GM18502 (cell line): ENCODE results near the gene SPSB1.

Experiments
- ATAC-seq: cut with Tn5 transposase; IDR thresholded peaks from one replicate; pipeline ENCODE4 v1.9.1; 2021; ENCODE audit warnings: mild to moderate bottlenecking; ENCODE audit not compliant: unreplicated experiment, poor library complexity

SPSB1 gene

DNA sequence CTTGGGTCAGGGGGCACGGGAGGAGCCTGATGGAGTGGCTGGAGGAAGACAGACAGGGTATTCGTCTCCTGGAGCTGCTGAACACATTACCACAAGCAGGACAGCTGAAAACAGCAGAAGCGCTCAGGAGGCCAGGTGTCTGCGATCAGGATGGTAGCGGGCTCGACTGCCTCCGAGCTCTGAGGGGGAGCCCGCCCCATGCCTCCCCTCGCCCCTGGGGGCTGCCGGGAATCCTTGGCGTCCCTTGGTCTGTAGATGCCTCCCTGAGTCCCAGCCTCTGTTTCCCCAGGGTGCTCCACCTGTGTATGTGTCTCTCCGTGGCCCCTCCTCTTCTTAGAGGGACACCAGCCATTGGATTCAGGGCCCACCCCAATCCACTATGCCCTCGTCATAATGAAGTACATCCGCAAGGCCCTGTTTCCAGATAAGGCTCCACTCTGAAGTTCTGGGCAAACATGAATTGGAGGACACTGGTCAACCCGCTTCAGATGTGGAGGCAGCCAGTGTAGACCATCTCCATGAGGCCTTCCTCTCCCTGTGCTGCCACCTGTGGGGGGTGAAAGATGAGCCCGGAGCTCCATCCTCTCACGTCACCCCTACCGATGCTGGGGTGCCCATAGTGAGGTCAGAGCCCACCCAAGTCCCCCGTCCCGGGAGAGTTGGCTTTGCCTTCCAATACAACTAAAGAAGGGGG lies 67.8 kb downstream of the SPSB1 start:
- ATAC-seq: no peak

DNA sequence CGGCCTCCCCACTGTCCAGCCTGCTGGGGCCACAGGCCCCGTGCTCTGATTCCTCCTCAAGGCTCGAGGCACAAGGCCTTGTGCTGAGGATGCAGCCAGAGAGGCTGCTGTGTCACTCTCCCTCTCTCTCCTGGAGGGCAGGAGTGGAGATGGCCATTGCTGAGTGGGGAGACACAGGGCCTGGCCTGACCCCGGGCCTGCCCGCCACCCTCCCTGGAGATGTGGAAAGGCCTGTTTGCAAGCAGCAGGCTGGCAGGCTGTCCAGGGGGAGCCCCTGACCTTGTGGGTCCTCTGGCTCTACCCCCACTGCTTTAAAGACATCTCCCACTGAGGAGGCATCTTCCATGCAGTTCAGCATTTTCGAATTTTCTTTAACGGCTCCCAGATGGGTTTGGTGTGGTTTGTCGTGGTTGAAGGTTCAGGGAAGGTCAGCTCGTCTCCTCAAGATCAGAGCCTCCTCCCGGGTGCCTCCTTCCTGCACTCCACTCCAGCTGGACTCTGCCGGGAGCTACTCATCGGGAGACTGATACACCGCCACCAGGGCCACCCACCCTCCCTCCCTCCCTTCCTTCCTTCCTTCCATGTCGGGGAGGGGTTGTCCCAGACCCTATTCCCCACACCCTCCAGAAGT lies 69.1 kb downstream of the SPSB1 start:
- no peak for ATAC-seq

DNA sequence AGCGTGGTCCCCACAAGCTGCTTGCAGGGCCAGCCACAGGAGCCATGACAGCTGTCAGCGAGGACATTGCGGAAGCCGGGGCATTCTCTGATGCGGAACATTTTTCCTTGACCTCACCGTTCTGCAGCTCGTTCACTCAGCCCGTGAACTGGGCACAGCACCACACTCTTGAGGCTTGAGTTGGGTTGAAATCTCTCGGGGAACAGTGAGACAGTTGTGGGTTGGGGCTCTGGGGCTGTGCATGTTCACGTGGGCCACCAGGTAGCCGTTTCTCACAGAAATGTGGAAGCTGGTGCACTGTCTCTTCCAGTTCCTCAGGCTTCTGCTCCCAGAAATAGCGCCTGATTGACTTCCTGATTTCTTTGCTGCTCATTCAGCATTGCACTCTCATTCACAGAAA lies 69.8 kb downstream of the SPSB1 start:
- ATAC-seq: no peak

DNA sequence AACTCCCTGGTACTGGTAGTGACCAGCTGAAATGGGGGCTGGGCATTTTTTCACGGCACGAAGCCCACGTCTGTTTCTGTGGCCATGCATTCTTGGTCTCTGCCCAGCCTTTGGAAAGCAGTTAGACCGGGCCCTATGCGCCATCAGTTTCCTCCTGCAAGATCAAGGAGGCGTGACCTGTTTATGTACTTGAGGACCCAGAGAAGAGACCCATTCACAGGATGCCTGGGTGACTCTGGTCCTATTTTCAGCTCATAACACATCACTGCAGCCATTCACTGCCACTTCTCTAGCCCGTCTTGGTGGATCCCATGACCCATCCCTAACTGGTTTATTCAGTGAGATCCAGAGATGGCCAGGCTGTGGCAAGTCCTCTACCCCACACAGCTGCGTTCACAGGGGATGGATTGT lies 70.4 kb downstream of the SPSB1 start:
- no peak for ATAC-seq

DNA sequence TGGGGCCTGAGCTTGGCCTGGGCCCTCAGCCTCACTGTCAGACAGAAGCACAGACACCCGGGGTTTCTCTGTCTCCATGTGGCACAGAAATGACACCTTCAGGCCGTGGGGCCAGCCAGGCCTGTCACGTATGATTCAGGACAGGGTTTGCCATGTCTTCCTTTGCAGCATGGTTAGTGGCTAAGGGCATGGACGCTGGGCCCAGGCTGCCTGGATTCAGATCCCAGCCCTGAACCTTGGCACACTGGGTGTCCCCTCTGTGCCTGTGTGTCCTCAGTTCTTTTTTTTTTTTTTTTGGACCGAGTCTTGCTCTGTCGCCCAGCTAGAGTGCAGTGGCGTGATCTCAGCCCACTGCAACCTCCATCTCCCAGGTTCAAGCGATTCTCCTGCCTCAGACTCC lies 73.6 kb downstream of the SPSB1 start:
- ATAC-seq: no peak

DNA sequence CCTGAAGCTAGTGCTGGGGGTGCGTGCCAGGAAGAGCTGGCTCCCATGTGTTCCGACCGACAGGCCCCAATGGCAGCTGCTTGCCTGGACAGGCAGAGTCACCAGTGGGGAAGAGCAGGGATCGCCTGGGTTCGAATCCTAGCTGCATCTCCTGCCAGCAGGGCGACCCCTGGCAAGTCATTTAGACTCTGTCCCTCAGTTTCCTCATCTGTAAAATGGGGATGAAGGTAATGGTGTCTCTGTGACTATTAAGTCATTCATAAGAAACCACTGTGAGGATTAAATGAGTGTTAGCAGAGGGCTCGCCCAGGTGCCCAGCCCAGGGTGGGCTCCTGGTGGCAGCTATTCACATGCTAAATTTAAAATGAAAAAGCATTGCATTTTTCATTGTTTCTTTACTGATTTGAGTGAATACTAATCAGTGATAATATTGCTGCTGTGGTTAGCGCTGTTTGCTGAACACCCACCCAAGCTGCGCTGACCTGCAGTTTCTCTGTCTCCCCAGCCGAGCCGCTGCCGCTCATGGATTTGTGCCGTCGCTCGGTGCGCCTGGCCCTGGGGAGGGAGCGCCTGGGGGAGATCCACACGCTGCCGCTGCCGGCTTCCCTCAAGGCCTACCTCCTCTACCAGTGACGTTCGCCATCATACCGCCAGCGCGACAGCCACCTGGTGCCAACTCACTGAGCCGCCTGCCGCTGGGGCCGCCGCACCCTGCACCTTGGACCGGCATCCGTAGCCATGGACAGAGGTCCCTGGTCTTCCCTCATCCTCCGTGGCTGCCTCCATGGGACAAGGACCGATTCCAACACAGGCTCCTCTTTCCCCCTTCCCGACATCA lies 74.5 kb downstream of the SPSB1 start:
- no peak for ATAC-seq

DNA sequence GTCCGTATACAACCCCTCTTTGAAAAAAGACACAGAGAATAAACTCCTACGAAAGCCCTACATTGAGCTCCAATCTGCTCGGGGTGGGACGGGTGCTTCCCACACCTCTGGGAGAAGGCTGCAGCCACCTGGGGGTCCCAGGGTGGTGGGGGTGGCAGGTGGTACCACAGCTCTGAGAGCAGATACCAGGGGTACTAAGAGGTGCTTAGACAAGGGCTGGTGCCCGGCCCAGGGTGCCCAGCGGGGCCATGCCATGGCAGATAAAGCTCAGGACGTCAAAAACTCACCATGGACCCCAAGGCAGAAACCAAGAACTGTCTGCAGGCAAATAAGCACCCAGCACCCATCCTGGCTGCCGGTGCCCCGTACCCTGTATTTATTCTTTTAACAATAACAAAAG lies 75.1 kb downstream of the SPSB1 start:
- no peak for ATAC-seq

DNA sequence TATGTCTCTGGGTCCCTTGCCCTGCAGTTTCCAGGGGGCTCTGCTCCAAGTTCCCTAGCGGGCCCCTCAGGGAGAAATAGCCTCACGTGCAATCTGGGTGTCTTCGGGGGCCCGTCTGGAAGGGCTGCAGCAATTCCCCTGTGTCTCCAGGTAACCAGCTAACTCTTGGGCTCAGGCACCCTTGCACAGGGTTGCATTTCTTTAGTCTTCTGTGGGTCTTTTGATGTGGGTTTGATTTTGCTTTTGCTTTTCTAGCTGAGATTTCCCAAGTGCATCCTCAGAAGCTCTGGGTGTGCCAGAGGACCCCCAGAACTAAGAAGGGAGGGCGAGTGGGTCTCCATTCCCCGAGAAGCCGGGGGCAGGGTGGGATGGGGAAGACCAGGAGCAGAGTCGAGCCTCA lies 75.7 kb downstream of the SPSB1 start:
- no peak for ATAC-seq

DNA sequence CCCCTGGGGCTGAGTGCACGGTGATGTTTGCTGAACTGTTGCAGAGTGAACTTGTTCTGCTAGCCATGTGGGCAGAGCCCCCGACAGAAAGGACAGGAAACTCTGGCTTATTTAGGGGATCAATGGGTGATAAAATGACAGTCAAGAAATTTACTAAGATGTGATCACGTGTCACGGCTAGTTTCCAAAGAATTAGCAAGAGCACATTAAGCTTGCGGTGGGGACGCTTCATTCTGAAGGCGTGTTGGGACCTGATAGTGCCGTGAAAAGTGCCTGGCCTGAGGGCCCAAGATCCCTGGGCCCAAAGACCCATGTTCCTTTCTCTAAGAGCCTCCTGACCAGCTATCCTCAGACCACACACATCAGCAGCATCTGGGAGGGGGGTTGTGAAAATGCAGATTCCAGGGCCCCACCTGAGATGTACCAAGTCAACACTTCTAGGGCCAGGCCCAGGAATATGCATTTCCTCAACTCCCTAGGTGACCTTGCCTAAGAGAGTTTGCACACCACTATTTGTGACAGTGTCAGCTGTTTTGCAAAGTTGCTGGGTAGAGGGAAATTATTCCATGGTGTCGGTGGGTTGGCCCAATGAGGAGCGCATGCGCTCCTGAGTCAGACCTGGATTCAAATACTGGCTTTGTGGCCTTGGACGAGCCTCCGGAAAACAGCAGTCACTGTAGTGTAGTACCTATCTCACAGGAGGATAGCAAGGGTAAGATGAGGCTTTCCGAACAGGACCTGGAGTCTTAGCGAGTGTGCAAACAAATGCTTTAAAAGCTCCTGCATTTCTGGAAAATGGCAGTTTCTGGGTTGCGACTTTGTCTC lies 77.5 kb downstream of the SPSB1 start:
- ATAC-seq: no peak

DNA sequence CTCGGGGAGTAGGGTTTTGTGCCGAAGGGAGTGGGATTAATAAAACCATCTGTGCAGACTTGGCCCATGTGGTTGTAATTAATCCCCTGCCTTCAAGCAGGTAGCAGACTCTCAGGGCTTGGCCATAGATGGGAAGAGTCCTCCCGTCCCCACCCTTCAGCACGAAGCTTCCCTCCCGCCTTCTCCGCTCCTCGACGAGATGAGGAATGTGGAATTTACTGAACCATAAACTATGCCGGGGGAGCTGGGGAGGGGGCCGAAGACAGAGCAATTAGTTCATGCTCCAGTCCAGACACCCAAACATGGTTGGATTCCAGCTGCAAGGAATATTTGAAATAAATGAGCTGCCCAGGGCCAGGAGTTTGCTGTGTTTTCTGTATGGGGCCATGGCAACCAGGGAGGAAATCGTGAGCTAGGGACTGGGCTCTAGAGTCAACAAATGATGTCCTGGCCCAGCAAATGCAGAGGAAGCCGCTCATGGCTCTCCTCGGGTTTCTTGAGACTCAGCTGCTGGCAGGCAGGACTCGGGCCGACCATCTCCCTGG lies 78.8 kb downstream of the SPSB1 start:
- ATAC-seq: no peak

DNA sequence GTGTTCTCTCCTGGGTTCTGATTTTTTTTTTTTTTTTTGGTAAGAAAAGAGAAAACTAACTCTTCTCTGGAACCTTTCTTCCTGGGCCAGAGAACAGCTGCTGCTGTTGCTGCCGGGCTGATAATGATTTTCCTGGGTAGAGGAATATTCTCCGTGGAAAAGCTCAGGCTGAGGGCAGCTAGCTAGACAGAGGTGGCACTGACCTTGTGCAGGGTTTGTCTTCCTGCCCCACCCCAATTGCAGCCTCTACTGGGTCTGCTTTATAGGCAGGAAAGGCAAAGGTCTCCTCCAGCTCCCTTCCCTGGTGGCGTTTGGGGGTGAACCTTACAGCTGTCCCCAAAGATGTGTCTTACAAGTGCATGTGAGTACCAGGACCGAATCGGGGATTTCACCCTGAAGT lies 79.3 kb downstream of the SPSB1 start:
- ATAC-seq: no peak

DNA sequence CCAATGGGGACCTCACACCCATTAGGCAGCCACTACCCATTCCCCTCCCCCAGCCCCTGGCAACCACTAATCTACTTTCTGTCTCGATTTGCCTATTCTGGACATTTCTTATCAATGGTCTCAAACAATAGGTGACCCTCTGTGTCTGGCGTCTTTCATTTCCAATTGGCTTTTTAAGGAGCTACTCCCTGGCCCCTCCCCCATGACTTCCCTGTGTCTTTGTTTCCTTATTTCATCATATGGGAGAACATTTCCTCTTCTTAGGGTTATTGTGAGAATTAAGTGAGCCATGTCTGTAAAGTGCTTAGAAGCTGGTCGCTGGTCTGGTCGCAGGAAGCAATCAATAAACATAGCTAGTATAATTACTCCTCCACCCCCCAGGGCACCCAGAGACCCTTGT lies 80.9 kb downstream of the SPSB1 start:
- no peak for ATAC-seq

DNA sequence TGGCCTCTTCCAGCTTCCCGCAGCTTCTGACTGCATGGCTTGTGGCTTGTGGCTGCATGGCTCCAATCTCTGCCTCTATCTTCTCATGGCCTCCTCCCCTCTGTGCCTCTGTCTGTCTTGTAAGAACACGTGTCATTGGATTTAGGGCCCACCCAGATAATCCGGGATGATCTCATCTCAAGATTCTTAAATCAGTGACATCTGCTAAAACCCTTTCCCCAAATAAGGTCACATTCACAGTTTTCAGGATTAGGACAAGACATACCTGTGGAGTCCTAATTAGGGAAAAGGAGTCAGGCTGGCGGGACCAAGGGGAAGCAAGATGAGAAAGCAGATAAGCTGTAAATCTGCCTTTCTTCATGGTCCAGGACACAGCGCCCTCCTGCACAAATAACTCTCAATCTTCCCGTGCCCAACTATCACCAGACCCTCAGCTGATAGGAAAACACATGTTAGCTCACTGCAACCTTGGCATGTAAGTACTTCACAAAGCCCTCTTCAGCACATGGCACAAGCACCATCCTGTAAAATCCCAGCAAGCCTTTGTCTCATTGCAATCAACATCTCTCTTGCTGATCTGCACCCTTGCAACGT lies 82.2 kb downstream of the SPSB1 start:
- ATAC-seq: no peak

DNA sequence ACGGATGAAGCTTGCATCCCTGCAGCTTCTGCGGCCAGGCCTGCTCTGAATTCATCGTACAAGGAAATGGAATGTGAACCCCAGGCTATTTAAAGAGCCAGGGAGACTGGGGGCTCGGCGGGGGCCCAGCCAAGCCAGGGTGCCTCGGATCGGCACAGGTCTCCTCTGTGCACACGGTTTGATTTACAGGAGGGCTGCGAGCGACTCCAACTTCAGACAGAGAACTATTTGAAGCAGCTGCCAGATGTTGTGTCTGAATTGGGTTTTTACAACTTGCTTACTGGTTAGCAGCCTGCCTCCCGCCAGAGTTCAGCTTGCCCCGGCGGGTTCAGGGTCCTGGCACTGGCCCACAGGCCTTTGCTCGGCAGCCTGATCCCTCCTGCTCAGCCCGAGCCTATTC lies 83.2 kb downstream of the SPSB1 start:
- no peak for ATAC-seq

DNA sequence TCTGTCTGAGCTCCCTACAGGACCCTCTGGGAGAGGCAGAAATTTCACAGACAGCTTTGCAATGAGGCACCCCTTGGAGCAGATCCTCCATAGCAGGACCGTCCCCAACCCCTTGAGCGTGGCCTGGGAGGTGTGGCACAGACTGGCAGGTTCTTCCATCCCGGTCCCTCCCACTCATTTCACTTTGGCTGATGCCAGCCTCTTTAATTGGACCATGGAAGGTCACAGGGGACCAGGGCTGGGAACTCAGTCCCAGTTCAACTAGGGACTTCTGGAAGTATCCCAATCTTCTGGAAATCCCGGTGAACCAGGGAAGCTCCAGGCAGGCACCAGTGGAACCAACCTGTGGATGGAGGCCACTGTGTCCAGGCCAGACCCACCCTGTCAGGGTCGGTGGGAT lies 83.7 kb downstream of the SPSB1 start:
- ATAC-seq: no peak

DNA sequence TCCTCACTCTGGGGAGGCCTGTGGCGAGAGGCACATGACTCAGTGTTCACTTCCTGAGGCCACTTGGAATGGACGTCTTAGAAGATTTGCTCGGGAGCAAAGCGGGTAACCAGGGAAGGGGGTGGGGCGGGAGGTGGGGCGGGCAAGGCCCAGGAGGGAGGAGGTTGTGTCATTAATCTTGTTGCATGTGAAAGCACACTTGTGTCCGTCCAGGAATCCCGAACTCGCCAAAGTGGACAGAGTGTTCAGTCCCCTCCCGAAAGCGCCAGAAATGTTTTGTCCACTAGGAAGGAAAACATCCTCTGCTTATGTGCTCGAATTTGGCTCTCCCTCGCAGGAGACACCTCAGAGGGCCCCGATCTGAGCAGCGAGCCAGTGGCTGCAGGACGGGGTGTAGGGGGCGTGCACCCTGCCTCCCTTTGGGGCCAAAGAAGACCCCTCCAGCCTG lies 84.2 kb downstream of the SPSB1 start:
- no peak for ATAC-seq

DNA sequence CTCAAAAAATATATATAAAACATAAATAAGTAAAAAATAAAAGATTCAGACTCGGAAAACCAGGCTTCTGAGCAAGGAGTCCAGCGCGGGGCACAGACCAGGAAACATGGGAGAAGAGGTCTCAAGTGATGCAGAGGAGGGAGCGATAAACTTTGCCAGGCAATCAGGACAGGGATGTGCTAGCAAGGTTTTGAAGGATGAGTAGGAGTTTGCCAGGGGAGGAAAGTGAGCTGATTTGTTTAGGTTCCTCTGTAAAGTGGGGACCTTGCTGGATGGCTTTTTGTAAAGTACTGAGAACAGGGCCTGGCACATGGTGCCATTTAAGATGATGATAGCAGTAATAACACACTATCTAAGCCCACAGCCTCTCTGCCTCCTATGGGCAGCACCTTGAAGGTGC lies 86.1 kb downstream of the SPSB1 start:
- no peak for ATAC-seq

DNA sequence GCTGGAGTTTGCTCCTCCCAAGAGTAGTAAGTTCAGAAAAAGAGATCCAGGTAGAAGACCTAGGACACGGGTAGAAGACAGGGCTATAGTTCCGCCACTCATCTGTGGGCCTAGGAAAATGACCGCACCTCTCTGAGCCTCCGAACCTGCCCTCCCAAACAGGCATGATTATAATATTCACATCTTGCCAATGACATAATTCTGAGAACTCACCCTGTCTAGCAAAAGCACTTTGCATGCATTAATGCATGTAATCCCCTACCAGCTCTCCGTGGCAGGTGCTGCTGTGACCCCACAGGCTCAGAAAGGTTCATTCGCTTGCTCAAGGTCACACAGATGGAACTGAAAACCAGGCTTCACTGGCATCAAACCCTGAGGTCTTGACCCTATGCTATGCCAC lies 88.0 kb downstream of the SPSB1 start:
- no peak for ATAC-seq

DNA sequence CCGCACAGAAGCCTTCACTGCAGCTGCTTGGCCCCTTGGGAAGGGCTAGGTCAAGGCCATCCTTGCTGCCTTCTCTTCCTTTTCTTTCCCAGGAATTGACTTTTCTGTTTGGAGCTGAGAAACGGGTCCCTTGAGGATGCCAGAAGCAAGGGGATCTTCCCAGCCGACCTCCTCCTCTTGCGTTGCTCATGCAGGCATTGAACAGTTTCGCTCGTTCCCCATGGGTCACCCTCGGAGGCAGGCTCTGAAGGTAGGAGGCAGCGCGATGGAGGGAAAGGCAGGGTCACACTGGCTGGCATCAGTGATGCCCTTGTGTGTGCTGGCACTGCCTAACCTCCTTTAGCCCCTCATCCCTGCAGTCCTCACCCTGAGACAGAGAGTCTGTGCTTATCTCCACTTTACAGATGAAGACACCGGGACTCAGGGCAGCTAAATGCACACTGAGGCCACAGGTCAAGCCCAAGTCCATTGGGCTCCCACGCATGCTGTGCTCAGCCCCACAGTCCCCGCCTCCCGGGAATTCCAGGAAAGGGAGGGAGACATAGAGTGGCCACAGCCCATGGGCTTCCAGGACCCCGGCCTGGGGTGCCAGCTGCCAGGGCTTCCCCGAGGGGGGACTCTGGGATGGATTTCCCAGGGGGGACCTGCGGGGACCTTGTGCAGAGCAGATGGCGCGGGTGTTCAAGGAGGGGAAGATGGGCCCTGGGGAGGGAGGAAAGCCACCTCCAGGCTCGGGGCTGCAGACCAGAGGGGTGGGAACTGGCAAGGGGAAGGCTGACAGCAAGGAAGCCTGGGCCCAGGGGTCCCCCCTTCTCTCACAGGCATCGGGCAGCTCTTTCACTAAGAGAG lies 90.2 kb downstream of the SPSB1 start:
- no peak for ATAC-seq
